GM12892 (cell line): ENCODE results near the gene GRIP2.

Source experiments
- POLR2A ChIP-seq: IDR thresholded peaks from 2 replicates; pipeline ENCODE4 v1.6.1; 2011; ENCODE audit warnings: low read depth, low read length, control low read depth
- POLR2AphosphoS5 ChIP-seq: IDR thresholded peaks from 2 replicates; pipeline ENCODE4 v1.6.1; 2011; ENCODE audit warnings: low read depth, low read length, control low read depth

DNA sequence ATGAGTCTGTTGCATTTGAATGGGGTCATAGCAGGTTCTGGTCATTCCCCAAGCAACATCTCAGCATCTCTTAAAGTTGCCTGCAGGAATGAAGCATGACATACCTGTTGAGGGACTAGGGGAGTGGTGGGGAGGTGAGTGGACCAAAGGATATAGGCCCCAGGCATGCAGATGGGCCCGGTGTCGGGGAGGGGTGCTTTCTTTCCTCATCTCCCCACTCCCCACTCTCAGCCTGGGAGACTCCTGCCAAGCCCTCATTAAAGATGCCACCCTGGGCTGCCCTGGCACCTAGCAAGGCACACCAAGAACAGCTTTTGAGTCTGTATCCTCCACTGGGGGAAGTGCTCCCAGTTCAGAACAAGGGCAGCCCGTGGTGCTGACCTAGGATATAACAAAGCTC, 54.2 kb downstream of the GRIP2 start:
- TF ChIP-seq POLR2A (no peak), POLR2AphosphoS5 (no peak)
